Heart left ventricle (tissue), 16 donors: ENCODE data around the gene PHF2. TPM values are rescaled to one million over a fixed set of nuclear protein-coding genes. Genes with fewer than 3 reads are reported as not detected.

Experiments
- ATAC-seq, 4 donors: fragments of 200-7000 bp; cut with Tn5 transposase; one replicate each; pipeline ENCODE4 v1.9.1; 2020 to 2022; ENCODE audit warnings: moderate library complexity in 4 of 4, mild to moderate bottlenecking in 3 of 4, moderate number of reproducible peaks in 1 of 4
- DNase-seq, 5 donors: peaks; one replicate each; pipeline ENCODE4 v3.0.0-alpha.2; 2020
- H3K27ac ChIP-seq, 12 donors: fragments of 200-600 bp; sonication (generic) in 4 of 12; one replicate each; pipeline versions ENCODE4 v1.5.0 to v1.8.0; 2016 to 2022; ENCODE audit warnings: mild to moderate bottlenecking in 2 of 12
- H3K27me3 ChIP-seq, 9 donors: fragments of 200-600 bp; sonication (generic) in 2 of 9; one replicate each; pipeline versions ENCODE4 v1.5.1 to v1.8.0; 2016 to 2022; ENCODE audit warnings: mild to moderate bottlenecking in 3 of 9
- H3K36me3 ChIP-seq, 9 donors: fragments of 200-600 bp; sonication (generic) in 2 of 9; one replicate each; pipeline versions ENCODE4 v1.5.0 to v1.8.0; 2018 to 2022; ENCODE audit warnings: mild to moderate bottlenecking in 2 of 9
- H3K4me1 ChIP-seq, 12 donors: fragments of 200-600 bp; sonication (generic) in 4 of 12; one replicate each; pipeline versions ENCODE4 v1.5.0 to v1.8.0; 2016 to 2022; ENCODE audit warnings: mild to moderate bottlenecking in 3 of 12
- H3K4me3 ChIP-seq, 12 donors: fragments of 200-600 bp; sonication (generic) in 4 of 12; one replicate each; pipeline versions ENCODE4 v1.5.0 to v1.8.0; 2017 to 2022; ENCODE audit warnings: mild to moderate bottlenecking in 9 of 12, moderate library complexity in 4 of 12
- H3K9me3 ChIP-seq, 12 donors: fragments of 200-600 bp; sonication (generic) in 4 of 12; one replicate each; pipeline versions ENCODE4 v1.5.0 to v1.8.0; 2016 to 2022; ENCODE audit warnings: mild to moderate bottlenecking in 1 of 12
- CTCF ChIP-seq, 12 donors: fragments of 200-600 bp; sonication (generic) in 4 of 12; IDR thresholded peaks; one replicate each; pipeline versions ENCODE4 v1.5.0 to v1.8.0; 2018 to 2022; ENCODE audit warnings: antibody characterized with exemption in 12 of 12, mild to moderate bottlenecking in 5 of 12
- POLR2A ChIP-seq, 2 donors: fragments of 450-650 bp; IDR thresholded peaks; one replicate each; pipeline ENCODE4 v1.6.1; 2017; ENCODE audit warnings: antibody characterized with exemption in 2 of 2, mild to moderate bottlenecking in 2 of 2, moderate library complexity in 2 of 2
- WGBS, 4 donors: extraction: QIAGEN DNeasy Blood & Tissue Kit in 2 of 4; methylation state at CpG; one replicate each; pipeline versions ENCODE4 v1.1.5 to v1.1.7; 2013 to 2018; 5-methylcytosine and 5-hydroxymethylcytosine counted together
- intact Hi-C, 10 donors: fragments of 100-400 bp; cut with DNase I; formaldehyde crosslinking; loops; one replicate each; pipeline versions ENCODE4 v1.11.1 to v1.14.2; 2022
- polyA plus RNA-seq, 2 donors: library from polyadenylated mRNA; stranded (reverse); fragments of 200-250 nt; gene quantifications; one replicate each; pipeline ENCODE4 v1.2.3, GENCODE V29; 2013
- total RNA-seq, 9 donors: library from RNA; depleted of rRNA in 2 of 9; stranded (reverse); fragments of >200 nt in 2 of 9; fragmentation: NEBNext Ultra II Directional in 3 of 9; extraction: Animal tissue kit (Norgen Biotek cat#: 25700) in 3 of 9; gene quantifications; one replicate each; pipeline versions ENCODE4 v1.1.0 to v1.2.4, GENCODE V29; 2016 to 2023
- donor health status: ischemic (EF 13 %, LVEDD 7.1; RV severe dilation, severe dysfunction).
- donor health status: healthy with polysubstance abuse.
- donor health status: DM: no; HTN: yes; CAD: no.
- donor health status: DM: no; HTN: no; CAD: no.
- donor health status: ischemic (EF 25% LVEDD 6.9; RV normal size, moderate dysfunction).
- donor health status: ischemic (EF 25% LVEDD 5.7; RV mildly dilated, moderate dysfunction).
- donor health status: healthy.
- donor health status: DM: yes; HTN: yes; CAD: no.
- donor health status: ischemic (EF 35%, LVEDD 5.7; RV mildly dilated, moderate dysfunction).
- donor health status: nonischemic (EF 11% LVEDD 7.7; RV severe dilation, severe dysfunction).
- donor health status: DM: yes; HTN: yes; CAD: no.
- donor health status: PGD.
- donor health status: ischemic (EF 29% LVEDD 5.4; RV normal size, mild dysfunction).
- donor health status: nonischemic (EF 23%, LVEDD 6.1; RV moderate dilation, normal function).

Gene PHF2
- total and polyA plus RNA-seq, 11 donors, result 18.8 to 37.2 (median 22.1) TPM

GRCh38 chr9:93711002-93711401 is 134.6 kb downstream of the PHF2 start:
- no peak for ATAC-seq

GRCh38 chr9:93712896-93713295 is 136.5 kb downstream of the PHF2 start:
- no peak for DNase-seq
- TF ChIP-seq POLR2A (IDR thresholded peaks at IDR 0.05), result no peak
- no peaks in the 10 kb centered on the region for H3K36me3 ChIP-seq
- no peak for ATAC-seq
- H3K9me3 ChIP-seq, result peaks cover 0 to 10% (median 0%) of the 10 kb centered on the region in 12 donors
- no peaks in the 10 kb centered on the region for H3K27me3 ChIP-seq
- H3K4me3 ChIP-seq, result no peak overlapping the region
- no peak overlapping the region for H3K27ac ChIP-seq
- 76 to 84% (median 81%) methylated on average over 6 to 9 of the region's 9 CpGs for WGBS, 4 donors
- H3K4me1 ChIP-seq, result peaks cover 0 to 7% (median 0%) of the 10 kb centered on the region in 12 donors
- intact Hi-C loops, result no loop called here

More at GRCh38 chr9:93711002-93711401, 134.6 kb downstream of the PHF2 start:
- DNase-seq, result peak in 1 of 5 donors; percentile 21
- Histone ChIP-seq H3K36me3 (no peaks in the 10 kb centered on the region), H3K27me3 (no peaks in the 10 kb centered on the region), H3K4me3 (no peak overlapping the region), H3K9me3 (peaks cover 0 to 8% (median 0%) of the 10 kb centered on the region in 12 donors), H3K27ac (no peak overlapping the region), H3K4me1 (peaks cover 0 to 7% (median 0%) of the 10 kb centered on the region in 12 donors)
- WGBS, 4 donors, result 73 to 93% (median 88%) methylated on average over 2 of the region's 2 CpGs
- TF ChIP-seq POLR2A (IDR thresholded peaks at IDR 0.05) (no peak), CTCF (IDR thresholded peaks at IDR 0.05) (no peak)
- intact Hi-C loops, result no loop called here

- no peaks in the 10 kb centered on the region for H3K36me3 ChIP-seq
- intact Hi-C loops, result no loop called here
- no peak for ATAC-seq
- H3K27me3 ChIP-seq, result no peaks in the 10 kb centered on the region
- TF ChIP-seq CTCF (IDR thresholded peaks at IDR 0.05) (no peak), POLR2A (IDR thresholded peaks at IDR 0.05) (no peak)
- H3K27ac ChIP-seq, result no peak overlapping the region
- peaks cover 0 to 10% (median 0%) of the 10 kb centered on the region in 12 donors for H3K9me3 ChIP-seq
- no peak for DNase-seq
- no peak overlapping the region for H3K4me3 ChIP-seq
- peaks cover 0 to 3% (median 0%) of the 10 kb centered on the region in 12 donors for H3K4me1 ChIP-seq
- WGBS, 4 donors, result 67 to 89% (median 82%) methylated on average over 3 to 4 of the region's 4 CpGs
Observed at GRCh38 chr9:93713716-93714115, 137.3 kb downstream of the PHF2 start.

GRCh38 chr9:93721417-93721965 is 145.1 kb downstream of the PHF2 start:
- ATAC-seq (no peak), DNase-seq (no peak)
- no peak for TF ChIP-seq CTCF (IDR thresholded peaks at IDR 0.05)
- no peak for TF ChIP-seq POLR2A (IDR thresholded peaks at IDR 0.05)
- no peaks in the 10 kb centered on the region for H3K4me1 ChIP-seq
- H3K4me3 ChIP-seq, result no peak overlapping the region
- H3K9me3 ChIP-seq, result peaks cover 0 to 16% (median 4%) of the 10 kb centered on the region in 12 donors
- no peak overlapping the region for H3K27ac ChIP-seq
- intact Hi-C loops, result loop anchor here in 1 of 10 donors (2.0 kb wide), 1 partner anchor 35 kb away; no protein-coding TSS in a partner anchor
- H3K36me3 ChIP-seq, result no peaks in the 10 kb centered on the region
- WGBS, 4 donors, result 74 to 82% (median 79%) methylated on average over 13 of the region's 13 CpGs
- H3K27me3 ChIP-seq, result peaks cover 0 to 10% (median 0%) of the 10 kb centered on the region in 9 donors

GRCh38 chr9:93724852-93725251 is 148.5 kb downstream of the PHF2 start:
- intact Hi-C loops, result no loop called here
- no peak overlapping the region for H3K4me3 ChIP-seq
- peaks cover 0 to 13% (median 0%) of the 10 kb centered on the region in 9 donors for H3K27me3 ChIP-seq
- TF ChIP-seq CTCF (IDR thresholded peaks at IDR 0.05), result no peak
- TF ChIP-seq POLR2A (IDR thresholded peaks at IDR 0.05), result no peak
- no peaks in the 10 kb centered on the region for H3K36me3 ChIP-seq
- peaks cover 0 to 14% (median 4%) of the 10 kb centered on the region in 12 donors for H3K9me3 ChIP-seq
- ATAC-seq (no peak), DNase-seq (no peak)
- no peak overlapping the region for H3K27ac ChIP-seq
- 61 to 75% (median 72%) methylated on average over 4 of the region's 4 CpGs for WGBS, 4 donors
- no peaks in the 10 kb centered on the region for H3K4me1 ChIP-seq
